DMS114 treated with DMSO at 0.1 percent for 48 hours (cell line): ENCODE measurements around the gene BACE2.
"Not testable (repeated sequence)": the region's sequence is repeated elsewhere in the genome, so short reads cannot be mapped to it uniquely, and the experiment has no call there.

Source experiments
- DNase-seq: peaks from one replicate; lab custom pipeline; 2025; ENCODE audit not compliant: unreplicated experiment; lab: John Stamatoyannopoulos, UW

Gene BACE2

GRCh38 chr21:41236352-41236973, 68.5 kb downstream of the BACE2 start:
- no peak for DNase-seq

- not testable (repeated sequence) for DNase-seq
Observed at GRCh38 chr21:41238081-41238796, 70.3 kb downstream of the BACE2 start.

- no peak for DNase-seq
Observed at GRCh38 chr21:41240040-41240439, 72.1 kb downstream of the BACE2 start.

- no peak for DNase-seq
Observed at GRCh38 chr21:41241341-41241740, 73.4 kb downstream of the BACE2 start.

- DNase-seq: no peak
Observed at GRCh38 chr21:41242238-41242829, 74.4 kb downstream of the BACE2 start.

GRCh38 chr21:41243107-41243506, 75.1 kb downstream of the BACE2 start:
- DNase-seq: no peak

GRCh38 chr21:41244266-41244880, 76.4 kb downstream of the BACE2 start:
- DNase-seq: not testable (repeated sequence)

- no peak for DNase-seq
Observed at GRCh38 chr21:41245509-41246135, 77.7 kb downstream of the BACE2 start.

GRCh38 chr21:41246808-41247207, 78.8 kb downstream of the BACE2 start:
- DNase-seq: no peak

- no peak for DNase-seq
Observed at GRCh38 chr21:41247561-41248545, 79.9 kb downstream of the BACE2 start.

GRCh38 chr21:41249476-41249875, 81.5 kb downstream of the BACE2 start:
- DNase-seq: no peak

GRCh38 chr21:41250519-41250918, 82.6 kb downstream of the BACE2 start:
- DNase-seq: no peak

GRCh38 chr21:41251961-41252642, 84.1 kb downstream of the BACE2 start:
- DNase-seq: no peak

GRCh38 chr21:41254090-41254700, 86.2 kb downstream of the BACE2 start:
- DNase-seq: no peak

- no peak for DNase-seq
Observed at GRCh38 chr21:41255190-41255589, 87.2 kb downstream of the BACE2 start.

- not testable (repeated sequence) for DNase-seq
Observed at GRCh38 chr21:41256231-41256630, 88.3 kb downstream of the BACE2 start.

GRCh38 chr21:41256771-41257702, 89.1 kb downstream of the BACE2 start:
- no peak for DNase-seq

GRCh38 chr21:41258617-41259016, 90.7 kb downstream of the BACE2 start:
- DNase-seq: no peak
